HEK293T (cell line): Measurements from ENCODE around the gene FAM120A.
"Not testable (repeated sequence)": the region's sequence is repeated elsewhere in the genome, so short reads cannot be mapped to it uniquely, and the experiment has no call there.

Experiments used
- CTCF ChIA-PET: fragments of 350-600 bp; formaldehyde crosslinking; extraction: SDS; loops from one replicate; lab custom pipeline; 2021; ENCODE audit warnings: antibody characterized with exemption, inconsistent platforms; lab: Yijun Ruan, JAX
- POLR2A ChIA-PET: fragments of 350-600 bp; formaldehyde crosslinking; extraction: SDS; loops from one replicate; lab custom pipeline; 2020; ENCODE audit warnings: antibody characterized with exemption, inconsistent platforms; lab: Yijun Ruan, JAX
- DNase-seq: peaks from one replicate; pipeline ENCODE4 v3.0.0; 2012; ENCODE audit warnings: mixed read lengths; ENCODE audit errors: extremely low spot score
- ARNT ChIP-seq: fragments of 450-650 bp; IDR thresholded peaks from 2 replicates; pipeline ENCODE4 v1.6.1; 2017; ENCODE audit warnings: mild to moderate bottlenecking
- BHLHE40 ChIP-seq: fragments of 450-650 bp; IDR thresholded peaks from 2 replicates; pipeline ENCODE4 v1.6.1; 2016; ENCODE audit warnings: mild to moderate bottlenecking, moderate library complexity, borderline replicate concordance
- CTBP1 ChIP-seq: fragments of 450-650 bp; IDR thresholded peaks from 2 replicates; pipeline ENCODE4 v1.6.1; 2016; ENCODE audit warnings: borderline replicate concordance
- ELF4 ChIP-seq: fragments of 450-650 bp; IDR thresholded peaks from 2 replicates; pipeline ENCODE4 v1.6.1; 2017; ENCODE audit warnings: antibody characterized with exemption
- FOXA1 ChIP-seq: fragments of 450-650 bp; IDR thresholded peaks from 2 replicates; pipeline ENCODE4 v1.6.1; 2016; ENCODE audit warnings: mild to moderate bottlenecking
- FOXK2 ChIP-seq: fragments of 450-650 bp; IDR thresholded peaks from 2 replicates; pipeline ENCODE4 v1.6.1; 2016; ENCODE audit warnings: mild to moderate bottlenecking
- FOXM1 ChIP-seq: fragments of 450-650 bp; IDR thresholded peaks from 2 replicates; pipeline ENCODE4 v1.6.1; 2017; ENCODE audit warnings: mild to moderate bottlenecking, borderline replicate concordance
- HDGF ChIP-seq: fragments of 450-650 bp; IDR thresholded peaks from 2 replicates; pipeline ENCODE4 v1.6.1; 2017; ENCODE audit warnings: antibody characterized with exemption, borderline replicate concordance
- L3MBTL2 ChIP-seq: fragments of 450-650 bp; conservative IDR thresholded peaks from 2 replicates; pipeline ENCODE4 v1.6.1; 2016; ENCODE audit warnings: mild to moderate bottlenecking
- LEF1 ChIP-seq: fragments of 450-650 bp; IDR thresholded peaks from 2 replicates; pipeline ENCODE4 v1.6.1; 2017; ENCODE audit warnings: mild to moderate bottlenecking, borderline replicate concordance
- NFRKB ChIP-seq: fragments of 450-650 bp; IDR thresholded peaks from 2 replicates; pipeline ENCODE4 v1.6.1; 2016; ENCODE audit warnings: mild to moderate bottlenecking, moderate library complexity
- PKNOX1 ChIP-seq: fragments of 450-650 bp; IDR thresholded peaks from 2 replicates; pipeline ENCODE4 v1.6.1; 2016
- SP1 ChIP-seq: fragments of 450-650 bp; IDR thresholded peaks from 2 replicates; pipeline ENCODE4 v1.6.1; 2017
- SUZ12 ChIP-seq: fragments of 450-650 bp; IDR thresholded peaks from 2 replicates; pipeline ENCODE4 v1.6.1; 2016; ENCODE audit warnings: mild to moderate bottlenecking
- TARDBP ChIP-seq: fragments of 450-650 bp; IDR thresholded peaks from 2 replicates; pipeline ENCODE4 v1.6.1; 2016
- ZNF384 ChIP-seq: fragments of 450-650 bp; IDR thresholded peaks from 2 replicates; pipeline ENCODE4 v1.6.1; 2016

Gene FAM120A

GRCh38 chr9:93435386-93435785, 16.1 kb upstream of the FAM120A start:
- ChIA-PET POLR2A (no interaction called here), CTCF (no interaction called here)
- TF ChIP-seq HDGF (no peak), FOXM1 (no peak), ZNF384 (no peak), SUZ12 (no peak), FOXK2 (no peak), PKNOX1 (no peak), NFRKB (no peak), L3MBTL2 (no peak), BHLHE40 (no peak), FOXA1 (no peak), TARDBP (no peak), LEF1 (no peak)
- DNase-seq: no peak

GRCh38 chr9:93436218-93436617, 15.3 kb upstream of the FAM120A start:
- POLR2A ChIA-PET: no interaction called here
- CTCF ChIA-PET: no interaction called here
- TF ChIP-seq CTBP1 (no peak), ELF4 (no peak), SP1 (no peak), HDGF (no peak), BHLHE40 (no peak), LEF1 (no peak), ZNF384 (no peak), TARDBP (no peak), SUZ12 (no peak), NFRKB (no peak), L3MBTL2 (no peak), FOXK2 (no peak), FOXA1 (no peak), FOXM1 (no peak), PKNOX1 (no peak)
- no peak for DNase-seq

- CTCF ChIA-PET: no interaction called here
- POLR2A ChIA-PET: no interaction called here
- no peak for TF ChIP-seq FOXK2
- no peak for DNase-seq
Measured at GRCh38 chr9:93436655-93437407, 14.7 kb upstream of the FAM120A start.

GRCh38 chr9:93437996-93438395, 13.5 kb upstream of the FAM120A start:
- CTCF ChIA-PET: no interaction called here
- POLR2A ChIA-PET: no interaction called here
- TF ChIP-seq FOXM1 (no peak), ELF4 (no peak), HDGF (no peak), TARDBP (no peak), ZNF384 (no peak), PKNOX1 (no peak), ARNT (no peak)
- no peak for DNase-seq

GRCh38 chr9:93439301-93439700, 12.2 kb upstream of the FAM120A start:
- DNase-seq, POLR2A ChIA-PET, CTCF ChIA-PET: not testable (repeated sequence)

- DNase-seq: no peak
- ChIA-PET POLR2A (no interaction called here), CTCF (no interaction called here)
- TF ChIP-seq FOXK2 (no peak), NFRKB (no peak), ZNF384 (no peak), ELF4 (no peak), L3MBTL2 (no peak), CTBP1 (no peak), PKNOX1 (no peak), HDGF (no peak), TARDBP (no peak), SP1 (no peak), FOXM1 (no peak), ARNT (no peak), BHLHE40 (no peak), SUZ12 (no peak), LEF1 (no peak), FOXA1 (no peak)
Measured at GRCh38 chr9:93440896-93441580, 10.4 kb upstream of the FAM120A start.
